ENCODE measurements around the gene STUM.

The STUM gene

GRCh38 chr1:226557424-226557823 lies 8.9 kb downstream of the STUM start:
- no peak for DNase-seq (ENCODE audit: low read depth)
- TF ChIP-seq CTCF (IDR thresholded peaks at IDR 0.05; ENCODE audit: insufficient read depth, low read depth, low read length, missing control alignments): no peak
- no peak overlapping the region for H3K4me3 ChIP-seq (ENCODE audit: low read depth, low read length)

GRCh38 chr1:226558036-226558650 lies 9.6 kb downstream of the STUM start:
- no peak for DNase-seq (ENCODE audit: low read depth)
- no peak overlapping the region for H3K4me3 ChIP-seq (ENCODE audit: low read depth, low read length)
- no peak for TF ChIP-seq CTCF (IDR thresholded peaks at IDR 0.05; ENCODE audit: insufficient read depth, low read depth, low read length, missing control alignments)

- no peak for DNase-seq (ENCODE audit: low read depth)
- TF ChIP-seq CTCF (IDR thresholded peaks at IDR 0.05; ENCODE audit: insufficient read depth, low read depth, low read length, missing control alignments): no peak
- H3K4me3 ChIP-seq (ENCODE audit: low read depth, low read length): no peak overlapping the region
These were observed 11.7 kb downstream of the STUM start for GRCh38 chr1:226560243-226560642.

GRCh38 chr1:226562989-226563388 lies 14.4 kb downstream of the STUM start:
- H3K4me3 ChIP-seq (ENCODE audit: low read depth, low read length): no peak overlapping the region
- no peak for TF ChIP-seq CTCF (IDR thresholded peaks at IDR 0.05; ENCODE audit: insufficient read depth, low read depth, low read length, missing control alignments)
- DNase-seq (ENCODE audit: low read depth): no peak

GRCh38 chr1:226563666-226564065 lies 15.1 kb downstream of the STUM start:
- no peak for TF ChIP-seq CTCF (IDR thresholded peaks at IDR 0.05; ENCODE audit: insufficient read depth, low read depth, low read length, missing control alignments)
- no peak for DNase-seq (ENCODE audit: low read depth)
- no peak overlapping the region for H3K4me3 ChIP-seq (ENCODE audit: low read depth, low read length)

GRCh38 chr1:226565476-226565875 lies 16.9 kb downstream of the STUM start:
- TF ChIP-seq CTCF (IDR thresholded peaks at IDR 0.05; ENCODE audit: insufficient read depth, low read depth, low read length, missing control alignments): no peak
- no peak overlapping the region for H3K4me3 ChIP-seq (ENCODE audit: low read depth, low read length)
- DNase-seq (ENCODE audit: low read depth): no peak

GRCh38 chr1:226566234-226566633 lies 17.7 kb downstream of the STUM start:
- H3K4me3 ChIP-seq (ENCODE audit: low read depth, low read length): no peak overlapping the region
- no peak for DNase-seq (ENCODE audit: low read depth)
- TF ChIP-seq CTCF (IDR thresholded peaks at IDR 0.05; ENCODE audit: insufficient read depth, low read depth, low read length, missing control alignments): no peak

All from GM12865 (cell line).